ENCODE results near the gene ALAS1.
A peak's percentile ranks its signal among the peaks of the same experiment; 100 is the strongest.

The ALAS1 gene

GRCh38 chr3:52216585-52217408, 18.8 kb downstream of the ALAS1 start:
- peak; percentile 39 for DNase-seq
- in situ Hi-C loops (cut with MboI; ENCODE audit: low pct_unique_long_range_greater_than_20kb, low sequenced_read_pairs), result no loop called here

- DNase-seq, result no peak
- in situ Hi-C loops (cut with MboI; ENCODE audit: low pct_unique_long_range_greater_than_20kb, low sequenced_read_pairs), result no loop called here
Measured at GRCh38 chr3:52217409-52217805, 19.4 kb downstream of the ALAS1 start.

- DNase-seq, result no peak
- in situ Hi-C loops (cut with MboI; ENCODE audit: low pct_unique_long_range_greater_than_20kb, low sequenced_read_pairs), result no loop called here
Measured at GRCh38 chr3:52218026-52218425, 20.1 kb downstream of the ALAS1 start.

- DNase-seq, result no peak
- in situ Hi-C loops (cut with MboI; ENCODE audit: low pct_unique_long_range_greater_than_20kb, low sequenced_read_pairs), result no loop called here
Measured at GRCh38 chr3:52218454-52218853, 20.5 kb downstream of the ALAS1 start.

GRCh38 chr3:52218937-52219650, 21.1 kb downstream of the ALAS1 start:
- DNase-seq, result no peak
- in situ Hi-C loops (cut with MboI; ENCODE audit: low pct_unique_long_range_greater_than_20kb, low sequenced_read_pairs), result no loop called here

- in situ Hi-C loops (cut with MboI; ENCODE audit: low pct_unique_long_range_greater_than_20kb, low sequenced_read_pairs), result no loop called here
- peak; percentile 92 for DNase-seq
Measured at GRCh38 chr3:52220380-52221026, 22.5 kb downstream of the ALAS1 start.

GRCh38 chr3:52221141-52221562, 23.2 kb downstream of the ALAS1 start:
- no peak for DNase-seq
- in situ Hi-C loops (cut with MboI; ENCODE audit: low pct_unique_long_range_greater_than_20kb, low sequenced_read_pairs), result no loop called here

- no peak for DNase-seq
Measured at GRCh38 chr3:52221563-52222318, 23.8 kb downstream of the ALAS1 start.

GRCh38 chr3:52222319-52223221, 24.6 kb downstream of the ALAS1 start:
- in situ Hi-C loops (cut with MboI; ENCODE audit: low pct_unique_long_range_greater_than_20kb, low sequenced_read_pairs), result no loop called here
- no peak for DNase-seq

More at GRCh38 chr3:52221563-52222318, 23.8 kb downstream of the ALAS1 start:
- in situ Hi-C loops (cut with MboI; ENCODE audit: low pct_unique_long_range_greater_than_20kb, low sequenced_read_pairs), result no loop called here

GRCh38 chr3:52223449-52224408, 25.8 kb downstream of the ALAS1 start:
- in situ Hi-C loops (cut with MboI; ENCODE audit: low pct_unique_long_range_greater_than_20kb, low sequenced_read_pairs), result no loop called here
- no peak for DNase-seq

GRCh38 chr3:52225452-52226228, 27.7 kb downstream of the ALAS1 start, which contains the start of gene TLR9:
Gene TLR9 (minus strand): TSS chr3:52225645. CDS start chr3:52225529, 116 bp downstream.
- in situ Hi-C loops (cut with MboI; ENCODE audit: low pct_unique_long_range_greater_than_20kb, low sequenced_read_pairs), result no loop called here
- peak; percentile 91 for DNase-seq

- in situ Hi-C loops (cut with MboI; ENCODE audit: low pct_unique_long_range_greater_than_20kb, low sequenced_read_pairs), result no loop called here
- no peak for DNase-seq
Measured at GRCh38 chr3:52226229-52226817, 28.4 kb downstream of the ALAS1 start.

- in situ Hi-C loops (cut with MboI; ENCODE audit: low pct_unique_long_range_greater_than_20kb, low sequenced_read_pairs), result no loop called here
- DNase-seq, result no peak
Measured at GRCh38 chr3:52227117-52227516, 29.2 kb downstream of the ALAS1 start.

GRCh38 chr3:52227766-52228165, 29.8 kb downstream of the ALAS1 start:
- in situ Hi-C loops (cut with MboI; ENCODE audit: low pct_unique_long_range_greater_than_20kb, low sequenced_read_pairs), result no loop called here

GRCh38 chr3:52228266-52228665, 30.3 kb downstream of the ALAS1 start:
- DNase-seq, result no peak
- in situ Hi-C loops (cut with MboI; ENCODE audit: low pct_unique_long_range_greater_than_20kb, low sequenced_read_pairs), result no loop called here

More at GRCh38 chr3:52227766-52228165, 29.8 kb downstream of the ALAS1 start:
- DNase-seq, result no peak

GRCh38 chr3:52228751-52229291, 30.9 kb downstream of the ALAS1 start:
- in situ Hi-C loops (cut with MboI; ENCODE audit: low pct_unique_long_range_greater_than_20kb, low sequenced_read_pairs), result no loop called here

More at GRCh38 chr3:52228751-52229291, 30.9 kb downstream of the ALAS1 start:
- no peak for DNase-seq
